ENCODE measurements around the gene JARID2. TPM values are rescaled to one million over a fixed set of nuclear protein-coding genes. Genes with fewer than 3 reads are reported as not detected.

Gene JARID2
- total and polyA plus RNA-seq, 11 donors: 3.5 to 12.2 (median 7.5) TPM

DNA sequence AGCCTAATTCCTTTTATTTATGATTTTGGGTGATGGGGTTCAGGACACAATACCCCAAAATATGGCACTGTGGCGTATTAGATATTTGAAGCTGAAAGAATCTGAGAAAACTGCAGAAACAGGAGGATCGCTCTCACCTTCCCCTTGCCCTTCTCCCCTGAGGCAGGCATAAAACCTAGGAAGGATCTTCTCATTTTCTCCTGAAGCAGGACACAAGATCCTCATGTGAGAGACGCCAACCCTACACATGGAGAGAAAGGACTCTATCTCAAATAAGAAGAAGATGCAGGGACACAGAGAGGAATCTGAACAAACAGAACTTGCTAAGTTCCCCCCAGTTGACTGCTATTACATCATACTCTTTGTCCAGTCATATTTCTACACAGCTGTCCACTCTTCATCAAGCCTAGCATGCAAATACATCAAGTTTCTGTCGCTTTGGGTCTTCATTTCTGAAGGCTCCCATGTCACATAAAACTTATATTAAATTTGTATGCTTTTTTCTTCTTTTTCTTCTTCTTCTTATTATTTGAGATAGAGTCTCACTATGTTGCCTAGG, 307.9 kb downstream of the JARID2 start:
- Histone ChIP-seq H3K27me3 (no peaks in the 10 kb centered on the region), H3K9me3 (no peaks in the 10 kb centered on the region), H3K4me3 (no peak overlapping the region), H3K27ac (no peak overlapping the region), H3K4me1 (peaks cover 0 to 64% (median 25%) of the 10 kb centered on the region in 12 donors), H3K36me3 (no peaks in the 10 kb centered on the region)
- no peak for ATAC-seq
- intact Hi-C loops (cut with DNase I): loop anchor here in 1 of 10 donors (10.0 kb wide), 1 partner anchor 71 kb away; no protein-coding TSS in a partner anchor
- no peak for DNase-seq
- 96 to 98% (median 97%) methylated on average over 4 of the region's 4 CpGs for WGBS, 4 donors
- TF ChIP-seq POLR2A (IDR thresholded peaks at IDR 0.05): no peak
- TF ChIP-seq, protein P1, sequence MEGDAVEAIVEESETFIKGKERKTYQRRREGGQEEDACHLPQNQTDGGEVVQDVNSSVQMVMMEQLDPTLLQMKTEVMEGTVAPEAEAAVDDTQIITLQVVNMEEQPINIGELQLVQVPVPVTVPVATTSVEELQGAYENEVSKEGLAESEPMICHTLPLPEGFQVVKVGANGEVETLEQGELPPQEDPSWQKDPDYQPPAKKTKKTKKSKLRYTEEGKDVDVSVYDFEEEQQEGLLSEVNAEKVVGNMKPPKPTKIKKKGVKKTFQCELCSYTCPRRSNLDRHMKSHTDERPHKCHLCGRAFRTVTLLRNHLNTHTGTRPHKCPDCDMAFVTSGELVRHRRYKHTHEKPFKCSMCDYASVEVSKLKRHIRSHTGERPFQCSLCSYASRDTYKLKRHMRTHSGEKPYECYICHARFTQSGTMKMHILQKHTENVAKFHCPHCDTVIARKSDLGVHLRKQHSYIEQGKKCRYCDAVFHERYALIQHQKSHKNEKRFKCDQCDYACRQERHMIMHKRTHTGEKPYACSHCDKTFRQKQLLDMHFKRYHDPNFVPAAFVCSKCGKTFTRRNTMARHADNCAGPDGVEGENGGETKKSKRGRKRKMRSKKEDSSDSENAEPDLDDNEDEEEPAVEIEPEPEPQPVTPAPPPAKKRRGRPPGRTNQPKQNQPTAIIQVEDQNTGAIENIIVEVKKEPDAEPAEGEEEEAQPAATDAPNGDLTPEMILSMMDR (IDR thresholded peaks at IDR 0.05): no peak

DNA sequence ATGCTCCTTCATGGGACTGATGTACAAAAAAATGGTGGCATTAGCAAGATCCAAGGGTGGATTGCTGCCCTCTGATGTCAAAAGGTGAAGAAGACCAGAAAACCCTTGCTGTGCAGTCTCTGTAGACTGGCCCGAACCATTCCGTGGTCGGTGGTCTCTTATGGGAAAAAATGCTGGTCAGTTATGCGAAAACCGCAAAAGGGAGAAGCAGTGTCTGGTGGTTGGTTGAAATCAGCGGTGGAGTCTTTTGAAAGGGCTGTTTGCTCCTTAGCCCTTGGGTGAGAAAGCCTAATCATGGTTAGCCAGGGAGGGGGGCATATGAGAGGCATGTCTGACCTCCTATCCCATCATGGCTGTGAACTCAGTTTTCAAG, 308.8 kb downstream of the JARID2 start:
- Histone ChIP-seq H3K4me1 (peaks cover 0 to 64% (median 25%) of the 10 kb centered on the region in 12 donors), H3K27me3 (no peaks in the 10 kb centered on the region), H3K9me3 (no peaks in the 10 kb centered on the region), H3K4me3 (no peak overlapping the region), H3K36me3 (no peaks in the 10 kb centered on the region), H3K27ac (peak overlapping the region in 1 of 12 donors; percentile 52)
- WGBS, 4 donors: 91 to 97% (median 97%) methylated on average over 6 of the region's 6 CpGs
- ATAC-seq (no peak), DNase-seq (no peak)
- intact Hi-C loops (cut with DNase I): loop anchor here in 1 of 10 donors (10.0 kb wide), 1 partner anchor 70 kb away; no protein-coding TSS in a partner anchor
- TF ChIP-seq, protein P1 (IDR thresholded peaks at IDR 0.05): no peak
- no peak for TF ChIP-seq POLR2A (IDR thresholded peaks at IDR 0.05)

- TF ChIP-seq POLR2A (IDR thresholded peaks at IDR 0.05): no peak
- TF ChIP-seq, protein P1 (IDR thresholded peaks at IDR 0.05): no peak
- H3K27me3 ChIP-seq: no peaks in the 10 kb centered on the region
- no peak for ATAC-seq
- H3K36me3 ChIP-seq: no peaks in the 10 kb centered on the region
- peak overlapping the region in 1 of 12 donors; percentile 62 for H3K27ac ChIP-seq
- WGBS, 4 donors: 85 to 90% (median 87%) methylated on average over 5 of the region's 5 CpGs
- DNase-seq: no peak
- no peak overlapping the region for H3K4me3 ChIP-seq
- intact Hi-C loops (cut with DNase I): loop anchor here in 1 of 10 donors (10.0 kb wide), 1 partner anchor 69 kb away; no protein-coding TSS in a partner anchor
- no peaks in the 10 kb centered on the region for H3K9me3 ChIP-seq
- H3K4me1 ChIP-seq: peaks cover 0 to 63% (median 23%) of the 10 kb centered on the region in 12 donors
Measured at GRCh38 chr6:15555101-15556038, 309.5 kb downstream of the JARID2 start.

- H3K4me3 ChIP-seq: no peak overlapping the region
- H3K4me1 ChIP-seq: peaks cover 0 to 50% (median 11%) of the 10 kb centered on the region in 12 donors
- no peaks in the 10 kb centered on the region for H3K36me3 ChIP-seq
- ATAC-seq (no peak), DNase-seq (no peak)
- no peaks in the 10 kb centered on the region for H3K27me3 ChIP-seq
- WGBS, 4 donors: 96 to 100% (median 99%) methylated on average over 1 of the region's 1 CpG
- H3K9me3 ChIP-seq: no peaks in the 10 kb centered on the region
- TF ChIP-seq, protein P1 (IDR thresholded peaks at IDR 0.05): no peak
- TF ChIP-seq POLR2A (IDR thresholded peaks at IDR 0.05): no peak
- H3K27ac ChIP-seq: peak overlapping the region in 1 of 12 donors; percentile 62
- intact Hi-C loops (cut with DNase I): loop anchor here in 1 of 10 donors (10.0 kb wide), 1 partner anchor 68 kb away; no protein-coding TSS in a partner anchor
Measured at GRCh38 chr6:15556711-15557110, 310.8 kb downstream of the JARID2 start.

All from heart left ventricle (tissue), 16 donors.